ENCODE results near the gene SYNPR.
"Not testable (repeated sequence)": the region's sequence is repeated elsewhere in the genome, so short reads cannot be mapped to it uniquely, and the experiment has no call there.

SYNPR gene

GRCh38 chr3:63624941-63625560, 346.9 kb downstream of the SYNPR start:
- DNase-seq (ENCODE audit: low spot score) = peak; percentile 81

- DNase-seq (ENCODE audit: low spot score) = no peak
These were observed 353.6 kb downstream of the SYNPR start for GRCh38 chr3:63631670-63632069.

GRCh38 chr3:63635186-63635585, 357.1 kb downstream of the SYNPR start:
- no peak for DNase-seq (ENCODE audit: low spot score)

GRCh38 chr3:63639806-63640205, 361.7 kb downstream of the SYNPR start:
- DNase-seq (ENCODE audit: low spot score) = no peak

GRCh38 chr3:63642488-63642887, 364.4 kb downstream of the SYNPR start:
- no peak for DNase-seq (ENCODE audit: low spot score)

GRCh38 chr3:63644212-63644797, 366.2 kb downstream of the SYNPR start:
- no peak for DNase-seq (ENCODE audit: low spot score)

GRCh38 chr3:63644928-63645781, 367.0 kb downstream of the SYNPR start:
- DNase-seq (ENCODE audit: low spot score) = not testable (repeated sequence)

GRCh38 chr3:63652066-63652725, 374.1 kb downstream of the SYNPR start, which contains the start of gene SNTN:
TSS of gene SNTN (plus strand) at chr3:63652675. CDS start at chr3:63652688, 13 bp downstream.
- no peak for DNase-seq (ENCODE audit: low spot score)

GRCh38 chr3:63654211-63654610, 376.1 kb downstream of the SYNPR start:
- DNase-seq (ENCODE audit: low spot score) = peak; percentile 3

GRCh38 chr3:63654931-63655330, 376.8 kb downstream of the SYNPR start:
- DNase-seq (ENCODE audit: low spot score) = no peak

- DNase-seq (ENCODE audit: low spot score) = peak; percentile 51
These were observed 377.4 kb downstream of the SYNPR start for GRCh38 chr3:63655519-63655918.

GRCh38 chr3:63656786-63657185, 378.7 kb downstream of the SYNPR start:
- DNase-seq (ENCODE audit: low spot score) = peak; percentile 52

GRCh38 chr3:63661242-63661641, 383.1 kb downstream of the SYNPR start:
- no peak for DNase-seq (ENCODE audit: low spot score)

- no peak for DNase-seq (ENCODE audit: low spot score)
These were observed 383.9 kb downstream of the SYNPR start for GRCh38 chr3:63662011-63662410.

- DNase-seq (ENCODE audit: low spot score) = peak; percentile 57
These were observed 384.4 kb downstream of the SYNPR start for GRCh38 chr3:63662500-63662899.

Data from AG08395 (cell line).